ENCODE data around the gene HSD17B12. TPM values are rescaled to one million over a fixed set of nuclear protein-coding genes. Genes with fewer than 3 reads are reported as not detected.

The HSD17B12 gene
- total and polyA plus RNA-seq, 2 of the 13 experiments (the other 11 are each of a cell fraction or from before 2014, with no cell fraction given), result 50.3 to 117 TPM

- TF ChIP-seq ATF5 (CRISPR knock-in tag; IDR thresholded peaks at IDR 0.05; ENCODE audit: low read depth), result no peak
- TF ChIP-seq AHDC1 (CRISPR knock-in tag; IDR thresholded peaks at IDR 0.05; ENCODE audit: borderline replicate concordance), result no peak
- no peak for TF ChIP-seq FOSL1 (CRISPR knock-in tag; IDR thresholded peaks at IDR 0.05; ENCODE audit: borderline replicate concordance)
- TF ChIP-seq ZNF414 (CRISPR knock-in tag; IDR thresholded peaks at IDR 0.05), result peak; percentile 54; the same call in 1 of the 2 replicates
- TF ChIP-seq TBX2 (CRISPR knock-in tag; IDR thresholded peaks at IDR 0.05; ENCODE audit: borderline replicate concordance), result peak; percentile 79
- TF ChIP-seq PHF5A (CRISPR knock-in tag; IDR thresholded peaks at IDR 0.05; ENCODE audit: low read depth, unreplicated experiment), result no peak
- TF ChIP-seq, protein P1, sequence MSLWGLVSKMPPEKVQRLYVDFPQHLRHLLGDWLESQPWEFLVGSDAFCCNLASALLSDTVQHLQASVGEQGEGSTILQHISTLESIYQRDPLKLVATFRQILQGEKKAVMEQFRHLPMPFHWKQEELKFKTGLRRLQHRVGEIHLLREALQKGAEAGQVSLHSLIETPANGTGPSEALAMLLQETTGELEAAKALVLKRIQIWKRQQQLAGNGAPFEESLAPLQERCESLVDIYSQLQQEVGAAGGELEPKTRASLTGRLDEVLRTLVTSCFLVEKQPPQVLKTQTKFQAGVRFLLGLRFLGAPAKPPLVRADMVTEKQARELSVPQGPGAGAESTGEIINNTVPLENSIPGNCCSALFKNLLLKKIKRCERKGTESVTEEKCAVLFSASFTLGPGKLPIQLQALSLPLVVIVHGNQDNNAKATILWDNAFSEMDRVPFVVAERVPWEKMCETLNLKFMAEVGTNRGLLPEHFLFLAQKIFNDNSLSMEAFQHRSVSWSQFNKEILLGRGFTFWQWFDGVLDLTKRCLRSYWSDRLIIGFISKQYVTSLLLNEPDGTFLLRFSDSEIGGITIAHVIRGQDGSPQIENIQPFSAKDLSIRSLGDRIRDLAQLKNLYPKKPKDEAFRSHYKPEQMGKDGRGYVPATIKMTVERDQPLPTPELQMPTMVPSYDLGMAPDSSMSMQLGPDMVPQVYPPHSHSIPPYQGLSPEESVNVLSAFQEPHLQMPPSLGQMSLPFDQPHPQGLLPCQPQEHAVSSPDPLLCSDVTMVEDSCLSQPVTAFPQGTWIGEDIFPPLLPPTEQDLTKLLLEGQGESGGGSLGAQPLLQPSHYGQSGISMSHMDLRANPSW (CRISPR knock-in tag; IDR thresholded peaks at IDR 0.05; ENCODE audit: borderline replicate concordance), result no peak
- TF ChIP-seq HHEX (CRISPR knock-in tag; IDR thresholded peaks at IDR 0.05), result no peak
- TF ChIP-seq ZNF460 (CRISPR knock-in tag; IDR thresholded peaks at IDR 0.05; ENCODE audit: borderline replicate concordance), result no peak
- TF ChIP-seq ATM (IDR thresholded peaks at IDR 0.05; ENCODE audit: borderline replicate concordance), result no peak
- no peak for TF ChIP-seq SSRP1 (CRISPR knock-in tag; IDR thresholded peaks at IDR 0.05)
- TF ChIP-seq ZBTB3 (CRISPR knock-in tag; IDR thresholded peaks at IDR 0.05; ENCODE audit: borderline replicate concordance, low read depth), result no peak
Observed at GRCh38 chr11:43643898-43644620, 36.5 kb upstream of the HSD17B12 start (continued).
